ENCODE data around the gene OLFML1. TPM values are rescaled to one million over a fixed set of nuclear protein-coding genes. Genes with fewer than 3 reads are reported as not detected.

OLFML1 gene
- polyA plus RNA-seq, 1 donor, result 40.9 TPM

GRCh38 chr11:7533199-7534041 is 48.1 kb downstream of the OLFML1 start:
- no peak for DNase-seq

DNA sequence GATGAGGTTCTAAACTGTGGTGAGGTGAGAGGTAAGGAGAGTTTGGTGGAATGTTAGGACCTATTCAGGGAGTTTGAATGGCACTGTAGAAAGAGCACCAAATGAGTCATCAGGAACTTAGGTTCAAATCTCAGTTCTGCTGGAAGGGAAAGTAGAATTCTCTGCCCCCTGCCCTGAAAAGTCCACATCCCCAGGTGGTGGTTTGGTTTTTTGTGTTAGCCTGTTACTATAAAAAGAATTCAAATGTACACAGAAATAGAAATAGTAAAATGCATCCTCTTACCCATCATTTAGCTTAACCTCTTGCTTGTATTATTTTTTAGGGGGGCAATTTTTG is 48.7 kb downstream of the OLFML1 start:
- DNase-seq, result no peak

GRCh38 chr11:7536100-7536499 is 50.8 kb downstream of the OLFML1 start:
- DNase-seq, result no peak

GRCh38 chr11:7537265-7537664 is 52.0 kb downstream of the OLFML1 start:
- no peak for DNase-seq

DNA sequence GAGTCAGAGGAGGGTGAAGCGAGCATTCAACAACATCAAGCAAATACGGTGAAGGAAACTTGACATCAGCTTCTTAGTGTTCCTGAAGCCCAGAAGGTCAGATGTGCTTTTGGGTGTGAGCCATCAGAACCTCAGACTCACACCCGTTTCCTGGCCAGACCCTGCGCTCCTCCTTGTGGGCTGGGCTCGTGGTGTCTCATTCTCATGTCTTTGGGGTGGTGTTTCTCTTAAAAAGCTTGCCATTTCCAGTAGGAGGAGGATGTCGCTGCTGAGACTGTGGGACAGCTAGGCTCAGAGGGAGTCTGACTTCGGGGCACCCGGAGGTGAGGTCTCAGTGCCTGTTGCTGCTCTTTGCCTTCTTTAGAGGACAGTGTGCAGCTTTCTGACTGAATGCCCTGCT is 52.7 kb downstream of the OLFML1 start:
- no peak for DNase-seq

GRCh38 chr11:7538466-7539454 is 53.5 kb downstream of the OLFML1 start:
- no peak for DNase-seq

DNA sequence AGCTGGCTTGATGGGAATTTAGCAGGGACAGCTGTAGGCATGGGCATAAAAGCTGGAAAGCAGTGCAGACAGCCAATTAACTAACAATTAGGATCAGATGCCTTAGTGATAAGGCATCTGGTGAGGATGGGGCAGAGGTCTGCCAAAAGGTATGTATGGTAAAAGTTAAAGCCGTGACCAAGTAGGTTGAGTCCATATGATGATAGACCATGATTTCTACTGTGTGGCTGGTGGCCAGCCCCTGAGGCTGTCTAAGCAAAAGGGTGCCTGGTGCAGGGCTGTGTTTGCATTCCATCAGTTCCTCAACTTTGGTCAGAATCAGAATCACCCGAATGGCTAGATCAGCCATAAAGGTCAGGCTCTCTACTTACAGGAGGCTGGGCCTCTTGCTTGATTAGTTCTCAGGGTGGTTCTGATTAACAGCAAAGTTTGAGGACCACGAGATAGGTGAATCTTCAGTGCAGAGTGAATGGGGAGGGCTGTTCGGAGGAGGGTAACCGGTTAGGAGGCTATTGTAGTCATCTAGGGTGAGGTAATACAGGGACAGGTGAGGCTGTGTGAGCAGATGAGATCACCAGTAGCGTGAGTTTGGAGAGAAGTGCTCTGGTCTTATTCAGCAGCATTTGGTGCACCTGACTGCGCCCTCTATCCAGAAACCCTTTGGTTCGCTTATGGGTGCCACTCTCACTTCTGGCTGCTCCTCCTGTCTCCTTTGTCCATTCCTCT is 55.7 kb downstream of the OLFML1 start:
- no peak for DNase-seq

DNA sequence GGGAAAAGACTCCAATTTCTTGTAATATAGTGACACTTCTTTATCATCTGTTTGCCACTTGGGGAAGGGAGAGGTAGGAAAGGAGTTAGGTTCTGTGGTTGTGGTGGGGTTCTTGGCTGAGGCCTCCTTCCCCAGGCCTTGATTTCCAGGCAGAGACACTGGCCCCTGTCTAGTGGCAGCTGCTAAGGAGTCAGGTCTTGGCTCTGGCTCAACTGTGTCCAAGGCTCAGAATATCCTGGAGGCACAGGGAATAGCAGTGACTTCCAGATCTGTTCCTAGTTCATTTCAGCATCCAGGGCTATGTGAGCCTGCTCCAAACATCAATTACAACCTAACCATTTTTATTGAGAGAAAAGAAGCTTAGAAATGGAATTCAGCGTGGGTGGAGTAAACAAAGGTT is 58.0 kb downstream of the OLFML1 start:
- no peak for DNase-seq

- no peak for DNase-seq
Measured at GRCh38 chr11:7544021-7544420, 58.7 kb downstream of the OLFML1 start.

DNA sequence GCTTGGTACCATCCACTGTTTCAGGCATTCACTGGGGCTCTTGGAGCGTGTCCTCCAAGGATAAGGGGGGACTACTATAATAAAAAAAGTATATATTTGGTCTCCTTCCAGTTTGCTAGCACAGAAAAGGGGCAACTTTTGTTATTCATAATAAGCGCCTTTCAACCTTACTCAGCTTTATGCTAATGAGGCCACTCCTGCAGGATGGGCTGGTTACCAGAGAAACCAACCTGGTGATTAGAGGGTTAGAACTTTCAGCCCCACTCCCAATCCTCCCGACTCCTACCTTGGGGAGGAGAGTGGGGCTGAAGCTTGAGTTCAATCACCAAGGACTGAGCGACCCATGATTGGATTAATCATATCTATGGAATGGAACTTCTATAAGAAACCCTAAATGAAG is 60.3 kb downstream of the OLFML1 start:
- DNase-seq, result no peak

- no peak for DNase-seq
Measured at GRCh38 chr11:7546324-7546791, 61.1 kb downstream of the OLFML1 start.

- DNase-seq, result no peak
Measured at GRCh38 chr11:7547687-7548086, 62.4 kb downstream of the OLFML1 start.

- DNase-seq, result no peak
Measured at GRCh38 chr11:7548659-7549274, 63.5 kb downstream of the OLFML1 start.

DNA sequence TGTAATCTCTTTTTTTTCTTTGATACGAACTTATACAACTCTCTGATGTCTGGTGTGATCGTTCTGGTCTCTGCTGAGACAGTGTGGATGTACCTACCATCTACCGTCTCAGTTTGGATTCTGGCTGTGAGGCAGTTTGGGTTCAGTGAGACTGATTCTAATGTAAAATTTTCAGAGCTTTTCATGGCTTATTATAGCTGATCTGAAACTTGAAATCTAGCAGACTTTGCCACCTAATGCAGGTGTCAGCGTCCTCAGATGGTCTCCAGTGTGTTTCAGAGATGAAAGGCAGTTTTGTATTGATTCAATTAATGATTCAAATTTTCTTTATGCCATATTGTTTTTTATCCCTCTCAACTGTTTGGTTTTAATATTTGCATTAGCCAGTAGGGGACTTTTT is 64.4 kb downstream of the OLFML1 start:
- no peak for DNase-seq

- no peak for DNase-seq
Measured at GRCh38 chr11:7551571-7551970, 66.3 kb downstream of the OLFML1 start.

- DNase-seq, result no peak
Measured at GRCh38 chr11:7552666-7553065, 67.4 kb downstream of the OLFML1 start.

DNA sequence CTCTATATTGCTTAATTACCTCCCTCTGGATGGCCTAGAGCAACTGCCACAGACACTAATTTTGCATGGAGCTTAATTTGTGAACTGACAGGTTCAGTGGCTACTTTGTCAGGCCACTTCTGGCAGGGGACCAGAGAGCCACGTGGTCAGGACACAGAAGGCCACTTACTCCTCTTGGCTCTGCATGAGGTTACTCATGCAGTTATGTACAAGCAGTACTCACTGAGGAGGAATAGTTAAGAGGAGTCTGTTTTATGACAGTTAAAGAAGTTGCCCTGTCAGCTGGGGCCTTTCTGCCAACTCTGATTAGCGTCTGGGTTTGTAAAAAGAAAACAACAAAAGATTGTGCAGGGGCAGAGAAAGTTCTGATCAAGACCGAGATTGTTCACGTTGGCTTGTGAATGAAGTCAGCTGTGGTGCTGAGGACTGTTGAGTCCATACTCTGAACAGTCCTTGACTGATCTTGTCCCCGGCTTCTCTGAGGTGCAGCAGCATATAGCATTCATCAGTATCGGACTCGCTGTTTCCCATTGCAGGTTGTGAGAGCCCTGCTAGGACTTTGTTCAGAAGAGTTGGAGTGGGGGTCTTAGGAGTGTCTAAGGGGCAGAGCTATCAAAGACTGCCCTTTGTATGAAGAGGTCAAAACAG is 69.9 kb downstream of the OLFML1 start:
- no peak for DNase-seq

GRCh38 chr11:7558046-7558445 is 72.7 kb downstream of the OLFML1 start:
- DNase-seq, result no peak

- DNase-seq, result no peak
Measured at GRCh38 chr11:7559398-7560283, 74.3 kb downstream of the OLFML1 start.

All from hindlimb muscle (tissue), 1 donor.